GM19395 (cell line): ENCODE data around the gene CYP1A2.
"Not testable (repeated sequence)": the region's sequence is repeated elsewhere in the genome, so short reads cannot be mapped to it uniquely, and the experiment has no call there.

ENCODE experiments used
- ATAC-seq: cut with Tn5 transposase; IDR thresholded peaks from one replicate; pipeline ENCODE4 v1.9.1; 2021; ENCODE audit warnings: mild to moderate bottlenecking, moderate library complexity; ENCODE audit not compliant: unreplicated experiment

The CYP1A2 gene

GRCh38 chr15:74733269-74733668, 15.4 kb upstream of the CYP1A2 start:
- no peak for ATAC-seq

DNA sequence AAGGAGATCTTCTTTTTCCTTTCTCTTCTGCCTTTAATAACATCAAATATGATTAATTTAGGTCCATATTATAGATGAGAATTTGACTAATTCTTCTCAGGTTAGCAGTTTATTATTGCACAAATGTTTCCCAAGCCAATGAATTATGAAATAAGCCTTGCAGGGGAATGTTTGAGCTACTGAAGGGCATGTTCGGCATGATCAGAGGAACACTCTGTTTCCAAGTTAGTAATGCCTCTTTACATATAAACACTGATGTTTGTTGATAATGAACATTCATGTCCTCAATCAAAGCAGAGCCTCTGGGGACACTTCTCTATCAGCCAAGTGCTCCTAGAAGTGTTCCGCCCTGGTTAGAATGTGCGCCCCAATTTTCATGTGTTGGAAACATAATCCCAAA, 13.3 kb upstream of the CYP1A2 start:
- no peak for ATAC-seq

GRCh38 chr15:74738239-74738638, 10.4 kb upstream of the CYP1A2 start:
- not testable (repeated sequence) for ATAC-seq

GRCh38 chr15:74742422-74742821, 6.2 kb upstream of the CYP1A2 start:
- no peak for ATAC-seq

GRCh38 chr15:74746389-74746788, 2.3 kb upstream of the CYP1A2 start:
- ATAC-seq, result no peak

- no peak for ATAC-seq
Observed at GRCh38 chr15:74749832-74750231, 1.2 kb downstream of the CYP1A2 start.

GRCh38 chr15:74750751-74751150, 2.1 kb downstream of the CYP1A2 start:
- ATAC-seq, result no peak

GRCh38 chr15:74752011-74752410, 3.4 kb downstream of the CYP1A2 start:
- no peak for ATAC-seq

DNA sequence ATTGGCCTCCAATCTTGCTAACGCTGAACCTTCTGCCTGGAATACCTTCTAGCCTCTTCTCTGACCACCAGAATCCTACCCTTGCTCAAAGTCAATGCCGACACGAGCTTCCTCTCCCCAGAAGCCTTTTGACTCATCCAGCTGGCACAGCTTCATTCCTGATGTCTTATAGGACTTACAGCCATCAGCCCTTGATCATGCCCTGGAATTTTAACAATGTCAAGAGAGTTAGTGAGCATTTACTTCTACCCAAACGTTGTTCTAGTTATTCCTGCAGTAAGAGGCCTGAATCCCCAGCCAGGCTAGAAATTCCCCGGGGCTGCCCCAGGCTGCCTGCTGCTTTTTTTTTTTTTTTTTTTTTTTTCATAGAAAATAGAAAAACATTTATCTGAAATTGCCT, 3.9 kb downstream of the CYP1A2 start:
- no peak for ATAC-seq

- ATAC-seq, result no peak
Observed at GRCh38 chr15:74754593-74755215, 6.1 kb downstream of the CYP1A2 start.

GRCh38 chr15:74758736-74759135, 10.1 kb downstream of the CYP1A2 start:
- ATAC-seq, result no peak

- ATAC-seq, result no peak
Observed at GRCh38 chr15:74762791-74763150, 14.1 kb downstream of the CYP1A2 start.

DNA sequence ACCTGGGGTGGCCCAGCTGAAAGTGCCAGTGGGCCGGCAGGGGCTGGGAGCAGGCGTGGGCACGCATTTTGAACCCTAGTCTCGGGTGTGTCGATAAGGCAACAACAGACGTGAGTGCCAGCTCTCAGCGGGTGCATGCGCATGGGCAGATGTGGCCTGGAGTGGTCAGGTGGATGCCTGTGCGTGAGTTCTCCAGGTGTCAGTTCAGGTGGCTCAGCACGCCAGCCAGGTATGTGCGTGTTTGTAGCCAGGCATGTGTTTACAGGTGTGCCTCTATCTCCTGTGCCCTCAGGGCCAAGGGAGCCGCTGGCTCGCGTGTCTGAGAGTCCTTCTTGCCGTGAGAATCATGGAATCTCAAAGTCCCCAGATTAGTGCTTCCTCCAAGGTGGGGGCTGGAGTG, 14.8 kb downstream of the CYP1A2 start:
- ATAC-seq, result no peak

DNA sequence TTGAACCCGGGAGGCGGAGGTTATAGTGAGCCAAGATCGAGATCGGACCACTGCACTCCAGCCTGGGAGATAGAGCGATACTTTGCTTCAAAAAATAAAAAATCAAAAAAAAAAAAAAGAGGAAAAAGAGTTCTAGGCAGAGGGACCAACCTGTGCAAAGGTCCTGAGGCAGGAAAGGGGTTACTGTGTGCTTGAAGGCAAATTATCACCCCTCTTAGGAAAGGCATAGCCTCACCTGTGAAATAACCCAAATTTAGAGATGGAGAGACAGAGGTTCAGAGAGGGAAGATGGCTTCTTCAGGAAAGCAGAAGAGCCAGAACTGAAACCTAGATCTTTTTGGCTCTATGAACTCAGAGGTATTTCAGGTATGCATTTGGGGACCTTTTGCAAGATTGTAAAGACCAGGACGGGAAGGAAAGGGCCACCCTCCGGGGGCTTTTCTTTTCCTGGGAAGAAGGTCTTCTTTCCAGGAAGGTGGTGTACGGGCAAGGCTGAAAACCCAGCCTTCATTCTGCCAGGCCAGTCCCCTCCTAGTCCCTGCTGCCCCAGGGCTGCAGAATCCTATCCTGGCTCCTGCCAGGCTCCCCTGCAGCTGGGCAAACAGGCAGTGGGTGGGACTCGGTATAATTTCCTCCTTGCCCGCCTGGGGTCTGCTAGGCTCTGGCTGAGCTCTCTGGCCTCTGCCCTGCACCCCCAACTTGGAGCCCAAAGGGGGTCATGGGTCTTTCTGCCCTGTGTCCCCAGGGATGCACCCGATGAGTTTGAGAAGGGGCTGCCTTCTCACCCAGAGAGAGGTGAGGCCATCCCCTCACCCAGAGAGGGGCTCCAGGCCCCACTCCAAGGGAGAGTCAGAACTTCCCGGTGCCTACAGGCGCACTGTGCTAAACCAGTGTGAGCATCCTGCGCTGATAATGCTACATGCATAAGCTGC, 18.8 kb downstream of the CYP1A2 start:
- ATAC-seq, result no peak

DNA sequence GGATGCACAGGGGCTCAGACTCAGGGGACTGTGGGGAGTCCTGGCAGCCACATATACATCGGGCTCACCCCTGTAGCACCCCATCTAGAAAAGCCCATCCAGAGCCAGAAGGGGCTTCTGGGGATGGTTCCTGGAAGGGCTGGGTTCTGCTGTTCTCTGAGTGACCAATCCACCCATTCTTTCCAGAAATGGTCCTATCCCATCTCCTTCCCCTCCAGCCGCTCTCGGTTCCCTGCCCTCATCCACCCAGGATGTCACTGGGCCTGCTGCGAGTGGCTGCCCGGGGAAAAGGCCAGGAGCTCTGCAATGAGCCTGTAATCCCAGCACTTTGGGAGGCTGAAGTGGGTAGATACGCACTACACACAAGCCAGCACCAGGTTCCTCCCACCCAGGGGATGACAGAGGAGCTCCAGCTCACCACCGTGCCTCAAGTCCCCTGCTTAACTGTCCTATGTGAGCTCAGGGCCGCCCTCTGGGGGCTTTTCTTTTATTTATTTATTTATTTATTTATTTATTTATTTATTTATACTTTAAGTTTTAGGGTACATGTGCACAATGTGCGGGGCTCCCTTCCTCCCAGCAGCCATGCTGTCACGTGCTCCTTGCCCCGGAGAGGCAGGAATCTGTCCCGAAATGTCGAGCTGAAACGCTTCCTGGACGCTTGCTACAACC, 19.6 kb downstream of the CYP1A2 start:
- no peak for ATAC-seq

GRCh38 chr15:74768771-74769342, 20.2 kb downstream of the CYP1A2 start:
- no peak for ATAC-seq

GRCh38 chr15:74769463-74770025, 20.9 kb downstream of the CYP1A2 start:
- no peak for ATAC-seq

GRCh38 chr15:74770211-74770903, 21.7 kb downstream of the CYP1A2 start:
- ATAC-seq, result no peak

DNA sequence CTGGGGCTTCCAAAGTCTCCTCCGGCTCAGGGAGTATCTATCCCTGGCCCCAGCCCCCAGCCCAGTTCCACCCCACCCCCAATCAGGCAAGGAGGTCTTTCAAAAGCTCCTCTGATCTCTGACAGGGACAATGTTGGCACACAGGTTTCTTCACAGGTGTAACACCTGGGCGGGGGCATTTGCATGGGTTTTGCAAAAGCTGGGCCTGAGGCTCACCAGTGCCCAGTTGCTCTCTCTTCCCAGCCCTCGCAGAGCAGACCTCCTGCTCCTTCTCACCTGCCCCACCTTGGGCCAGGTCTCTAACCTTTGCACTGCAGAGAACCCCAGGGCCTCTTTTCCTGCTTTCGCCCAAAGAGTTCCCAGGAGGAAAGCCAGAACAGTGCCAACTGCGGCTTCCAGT, 24.7 kb downstream of the CYP1A2 start:
- ATAC-seq, result no peak

- ATAC-seq, result no peak
Observed at GRCh38 chr15:74773731-74774252, 25.1 kb downstream of the CYP1A2 start.
